HG03095 (cell line): ENCODE results near the gene ZDHHC7.

ENCODE experiments used
- ATAC-seq: cut with Tn5 transposase; IDR thresholded peaks from one replicate; pipeline ENCODE4 v1.9.1; 2021; ENCODE audit warnings: moderate library complexity; ENCODE audit not compliant: unreplicated experiment

ZDHHC7 gene

GRCh38 chr16:84970447-84971127, 40.7 kb downstream of the ZDHHC7 start:
- ATAC-seq: no peak

DNA sequence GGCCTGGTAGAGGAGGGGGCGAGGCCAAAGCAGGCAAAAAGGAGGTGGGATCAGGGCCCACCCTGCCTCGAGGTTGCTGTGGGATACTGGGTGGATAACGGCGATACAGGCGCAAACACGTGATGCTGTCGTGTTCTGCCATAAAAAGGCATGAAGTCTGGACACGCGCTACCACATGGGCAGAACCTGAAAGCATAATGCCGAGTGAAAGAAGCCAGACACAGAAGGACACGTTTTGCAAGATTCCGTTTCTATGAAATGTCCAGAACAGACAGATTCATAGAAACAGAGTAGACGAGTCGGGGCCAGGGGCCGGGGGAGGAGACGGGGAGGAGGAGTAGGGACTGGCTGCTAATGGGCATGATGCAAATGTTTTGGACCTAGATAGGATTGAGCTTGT, 43.5 kb downstream of the ZDHHC7 start:
- ATAC-seq: no peak

DNA sequence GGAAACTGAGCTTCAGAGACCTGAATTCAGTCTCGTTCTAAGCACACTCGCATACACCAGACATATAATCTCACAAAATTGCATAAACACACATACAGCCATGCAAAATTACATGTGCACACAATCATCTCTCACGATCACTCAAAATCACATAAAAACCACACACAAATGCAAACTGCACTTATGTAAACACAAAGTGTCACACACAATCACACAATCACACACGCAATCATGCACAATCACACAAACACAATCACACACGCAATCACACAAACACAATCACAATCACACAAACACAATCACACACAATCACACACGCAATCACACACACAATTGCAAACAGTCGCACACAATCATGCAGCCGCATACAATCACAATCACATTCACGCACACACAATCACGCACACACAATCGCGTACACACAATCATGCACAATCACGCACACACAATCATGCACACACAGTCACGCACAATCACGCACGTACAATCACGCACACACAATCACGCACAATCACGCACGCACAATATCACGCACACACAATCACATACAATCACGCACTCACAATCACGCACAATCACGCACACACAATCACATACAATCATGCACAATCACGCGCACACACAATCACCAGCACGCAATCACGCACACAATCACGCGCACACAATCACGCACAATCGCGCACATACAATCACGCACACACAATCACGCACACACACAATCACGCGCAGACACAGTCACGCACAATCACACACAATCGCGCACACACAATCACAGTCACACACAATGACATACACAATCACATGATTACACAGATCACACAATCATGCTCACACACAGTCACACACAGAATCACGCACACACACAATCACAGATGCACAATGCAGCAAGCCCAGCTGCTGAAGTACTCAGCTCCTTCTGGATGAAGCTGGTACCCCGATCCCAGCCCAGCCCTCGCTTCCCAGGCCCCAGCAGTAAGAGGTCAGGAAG, 45.6 kb downstream of the ZDHHC7 start:
- ATAC-seq: no peak

- ATAC-seq: no peak
Measured at GRCh38 chr16:84964386-84965128, 46.8 kb downstream of the ZDHHC7 start.

DNA sequence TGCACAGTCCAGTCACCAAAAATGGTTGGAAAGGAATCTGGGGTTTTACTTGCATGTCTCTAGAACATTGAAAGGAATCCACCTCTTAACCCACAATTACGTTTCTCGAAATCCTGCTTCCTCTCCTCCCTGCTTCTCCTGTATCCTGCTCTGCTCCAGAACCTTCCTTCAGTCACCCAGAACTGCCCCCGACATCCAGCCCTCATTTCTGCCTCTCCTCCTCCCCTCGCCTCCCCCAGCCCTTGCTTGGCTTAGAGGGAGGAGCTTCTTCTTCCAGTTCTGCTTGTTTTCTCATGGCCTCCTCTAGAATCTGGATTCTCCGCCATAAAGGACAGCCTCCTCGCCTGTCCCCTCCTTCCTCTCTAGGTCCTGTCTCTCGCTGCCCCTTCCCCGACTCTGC, 48.3 kb downstream of the ZDHHC7 start:
- ATAC-seq: no peak

DNA sequence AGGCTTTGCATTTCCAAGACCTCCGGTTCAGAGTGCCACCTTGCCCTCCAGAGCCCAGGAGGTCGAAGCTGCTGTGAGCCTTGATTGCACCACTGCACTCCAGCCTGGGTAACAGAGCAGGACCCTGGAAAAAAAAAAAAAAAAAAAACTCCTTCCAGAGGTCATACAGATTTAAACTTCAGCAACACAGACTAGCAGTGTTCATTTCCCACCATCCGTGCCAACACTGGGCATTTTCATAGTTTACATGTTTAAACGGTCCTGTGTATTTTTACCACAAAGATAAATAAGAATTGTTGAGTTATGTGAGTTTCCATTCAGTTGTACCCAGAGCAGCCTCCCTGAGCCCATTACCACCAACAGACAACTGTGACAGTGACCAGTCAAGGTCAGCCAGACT, 50.4 kb downstream of the ZDHHC7 start:
- ATAC-seq: no peak

- no peak for ATAC-seq
Measured at GRCh38 chr16:84959784-84960417, 51.4 kb downstream of the ZDHHC7 start.

DNA sequence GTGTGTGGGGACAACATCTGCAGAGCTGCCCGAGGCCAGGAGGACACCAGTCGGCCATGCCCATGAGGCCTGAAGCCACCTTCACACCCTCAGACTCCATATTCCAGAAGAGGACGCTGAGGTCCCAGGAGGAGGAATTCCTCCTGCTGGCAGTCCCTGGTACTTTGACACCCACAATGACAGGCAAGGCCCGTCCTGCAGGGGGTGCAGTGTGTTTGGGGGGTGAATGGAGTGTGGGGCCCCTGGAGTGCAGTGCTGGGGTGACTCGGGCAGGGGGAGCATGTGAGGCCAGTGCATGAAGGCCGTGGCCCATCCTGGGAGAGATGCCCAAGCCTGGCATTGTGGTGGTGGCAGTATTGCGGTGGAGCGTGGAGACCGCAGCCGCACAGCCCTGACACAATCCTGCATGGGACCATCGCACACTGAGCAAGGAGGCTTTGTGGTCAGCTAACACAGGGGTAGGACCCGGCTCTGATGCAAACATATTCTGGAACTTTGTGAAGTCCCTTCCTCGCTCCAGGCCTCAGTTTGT, 52.2 kb downstream of the ZDHHC7 start:
- ATAC-seq: no peak

- ATAC-seq: no peak
Measured at GRCh38 chr16:84957792-84958191, 53.5 kb downstream of the ZDHHC7 start.

GRCh38 chr16:84957192-84957591, 54.1 kb downstream of the ZDHHC7 start:
- ATAC-seq: no peak

DNA sequence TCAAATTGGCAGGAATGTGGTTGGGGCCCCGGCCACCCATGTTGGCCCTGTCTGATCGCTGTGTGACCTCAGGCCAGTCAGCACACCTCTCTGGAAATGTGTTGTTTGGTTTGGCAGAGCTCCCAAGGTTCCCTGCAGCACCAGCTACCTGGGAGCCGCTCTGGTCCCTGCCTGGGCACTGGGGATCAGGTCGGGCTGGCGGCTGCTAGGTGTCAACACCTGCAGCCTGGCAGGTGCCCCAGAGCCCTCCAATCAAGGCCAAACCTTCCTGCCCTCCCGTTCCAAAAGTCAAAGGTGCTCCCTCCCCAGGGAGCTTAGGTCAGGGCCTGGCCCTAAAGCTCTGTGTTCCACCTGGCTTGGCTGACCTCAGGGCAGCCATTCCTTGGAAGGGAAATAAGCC, 55.9 kb downstream of the ZDHHC7 start:
- ATAC-seq: no peak

DNA sequence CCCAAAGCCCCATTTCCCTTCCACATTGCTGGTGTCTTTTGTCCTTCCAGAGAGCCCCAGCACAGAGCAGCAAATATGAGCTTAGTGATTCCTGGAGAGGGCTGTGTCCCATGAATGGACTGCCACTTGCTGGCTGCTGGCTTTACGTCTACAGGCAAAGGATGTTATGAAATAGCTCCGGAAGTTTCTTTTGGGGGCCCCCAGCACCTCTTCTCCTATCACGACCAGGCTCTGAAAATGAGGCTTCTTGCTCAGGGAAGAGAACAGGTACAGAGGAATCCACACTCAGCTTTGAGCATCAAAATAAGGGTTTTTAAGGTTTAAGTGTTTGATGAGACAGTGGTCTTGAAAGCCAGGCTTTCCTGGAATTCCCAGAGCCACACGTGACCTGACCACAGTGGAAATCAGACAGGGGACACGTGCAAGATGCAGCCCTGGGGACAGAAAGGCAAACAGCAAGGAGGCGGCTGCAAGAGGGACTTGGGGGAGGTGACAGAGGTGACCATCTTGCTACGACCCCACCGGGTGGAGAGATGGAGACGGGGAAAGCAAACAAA, 58.1 kb downstream of the ZDHHC7 start:
- no peak for ATAC-seq

DNA sequence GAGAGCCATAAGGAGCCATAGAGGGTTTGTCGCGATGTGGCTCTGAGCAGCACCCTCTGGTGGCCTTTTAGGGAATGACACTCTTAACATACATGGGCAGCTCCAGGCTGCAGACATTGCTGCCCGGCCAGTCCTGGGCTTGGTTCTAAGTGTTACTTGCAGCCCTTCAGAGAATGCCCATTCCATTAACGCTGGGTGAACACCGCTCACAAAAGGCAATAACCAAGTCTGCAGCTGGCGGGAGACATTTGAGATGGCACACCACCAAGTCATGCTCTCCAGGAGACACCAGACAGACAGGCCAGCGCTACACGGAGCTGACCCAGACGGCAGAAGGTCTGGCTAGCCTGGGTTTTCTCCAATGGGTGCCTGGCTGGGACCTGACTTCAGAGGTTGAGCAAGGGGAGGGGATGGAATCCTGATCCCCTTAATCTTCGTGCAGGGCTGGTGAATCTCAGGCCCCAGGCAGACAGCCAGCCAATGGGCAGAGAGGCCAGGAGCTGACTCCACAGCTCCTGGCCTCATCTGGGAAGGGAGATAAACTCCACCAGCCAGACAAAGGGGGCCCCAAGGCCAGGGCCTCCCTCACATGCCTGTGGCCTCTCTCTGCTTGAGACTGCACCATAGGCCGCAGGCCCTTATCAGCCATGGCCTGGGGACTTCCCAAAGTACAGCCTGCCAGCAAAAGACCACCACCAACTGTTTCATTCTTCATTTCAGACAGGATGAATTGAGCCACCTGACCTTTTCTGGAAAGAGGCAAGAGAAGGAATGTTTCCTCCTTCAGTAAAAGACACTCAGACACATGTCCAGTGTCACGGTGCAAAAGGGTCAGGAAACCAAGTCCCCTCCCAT, 58.8 kb downstream of the ZDHHC7 start:
- no peak for ATAC-seq

DNA sequence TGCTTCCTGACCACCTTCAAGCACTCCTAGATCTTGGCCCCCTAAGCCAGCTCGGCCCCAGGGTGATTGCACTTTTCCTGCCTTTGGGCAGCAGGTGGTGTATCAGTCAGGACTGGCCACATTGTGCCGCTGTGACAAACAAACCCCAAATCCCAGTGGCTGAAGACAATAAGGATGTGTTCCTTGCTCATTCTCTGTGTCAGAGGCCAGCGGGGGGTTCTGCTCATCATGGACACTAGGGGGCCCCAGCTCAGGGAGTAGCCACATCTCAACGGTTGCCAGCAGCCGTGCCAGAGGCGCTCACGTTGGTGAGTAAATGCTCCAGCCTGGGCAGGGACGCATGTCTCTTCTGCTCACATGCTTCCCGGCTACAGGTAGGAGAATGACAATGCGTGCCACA, 60.4 kb downstream of the ZDHHC7 start:
- no peak for ATAC-seq

DNA sequence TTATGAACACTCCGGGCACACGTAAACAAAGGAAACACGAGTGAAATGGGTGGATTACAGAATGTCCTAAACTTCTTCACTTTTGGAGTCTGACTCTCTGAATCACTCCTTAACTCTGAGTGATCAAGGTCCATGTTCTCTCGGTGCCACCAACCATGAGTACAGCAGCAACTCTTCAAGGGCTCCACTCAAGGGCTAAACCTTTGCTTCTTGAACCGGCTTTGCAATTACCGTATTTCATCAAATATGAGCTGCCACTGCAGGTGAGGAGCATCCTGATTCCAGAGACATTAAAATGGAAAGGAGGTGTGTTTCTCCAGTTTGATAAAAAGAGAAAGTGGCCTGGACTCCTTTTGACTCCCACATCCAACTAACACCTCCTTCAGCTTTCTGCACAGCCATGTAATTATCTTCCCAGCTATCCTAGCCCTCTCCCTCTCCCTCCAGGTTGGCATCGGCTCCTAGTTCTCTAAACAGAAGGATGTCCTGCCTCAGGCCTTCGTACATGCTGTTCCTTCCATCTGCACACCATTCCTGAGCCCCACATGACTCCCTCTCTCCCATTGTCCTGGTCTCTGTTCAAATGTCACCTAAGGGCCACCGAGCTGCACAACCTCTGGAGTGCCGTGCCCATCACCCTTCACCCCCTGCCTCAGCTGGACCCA, 61.4 kb downstream of the ZDHHC7 start:
- ATAC-seq: no peak

DNA sequence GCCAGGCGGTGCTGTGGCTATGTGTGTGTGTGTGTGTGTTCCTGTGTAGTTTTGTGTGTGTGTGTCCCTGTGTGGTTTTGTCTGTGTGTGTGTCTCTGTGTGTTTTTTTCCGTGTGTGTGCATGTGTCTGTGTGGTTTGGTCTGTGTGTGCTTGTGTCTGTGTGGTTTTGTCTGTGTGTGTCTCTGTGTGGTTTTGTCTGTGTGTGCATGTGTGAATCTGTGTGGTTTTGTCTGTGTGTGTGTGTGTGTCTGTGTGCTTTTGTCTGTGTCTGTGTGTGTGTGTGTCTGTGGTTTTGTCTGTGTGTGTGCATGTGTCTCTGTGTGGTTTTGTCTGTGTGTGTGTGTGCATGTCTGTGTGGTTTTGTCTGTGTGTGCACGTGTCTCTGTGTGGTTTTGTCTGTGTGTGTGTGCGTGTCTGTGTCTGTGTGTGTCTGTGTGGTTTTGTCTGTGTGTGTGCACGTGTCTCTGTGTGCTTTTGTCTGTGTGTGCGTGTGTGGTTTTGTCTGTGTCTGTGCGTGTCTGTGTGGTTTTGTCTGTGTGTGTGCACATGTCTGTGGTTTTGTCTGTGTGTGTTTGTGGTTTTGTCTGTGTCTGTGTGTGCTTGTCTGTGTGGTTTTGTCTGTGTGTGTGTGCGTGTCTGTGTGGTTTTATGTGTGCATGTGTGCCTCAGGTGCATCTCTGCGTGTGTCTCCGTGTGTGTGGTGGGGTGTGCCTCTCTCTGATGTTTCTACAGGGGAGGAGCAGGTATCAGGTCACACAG, 62.3 kb downstream of the ZDHHC7 start:
- ATAC-seq: no peak

DNA sequence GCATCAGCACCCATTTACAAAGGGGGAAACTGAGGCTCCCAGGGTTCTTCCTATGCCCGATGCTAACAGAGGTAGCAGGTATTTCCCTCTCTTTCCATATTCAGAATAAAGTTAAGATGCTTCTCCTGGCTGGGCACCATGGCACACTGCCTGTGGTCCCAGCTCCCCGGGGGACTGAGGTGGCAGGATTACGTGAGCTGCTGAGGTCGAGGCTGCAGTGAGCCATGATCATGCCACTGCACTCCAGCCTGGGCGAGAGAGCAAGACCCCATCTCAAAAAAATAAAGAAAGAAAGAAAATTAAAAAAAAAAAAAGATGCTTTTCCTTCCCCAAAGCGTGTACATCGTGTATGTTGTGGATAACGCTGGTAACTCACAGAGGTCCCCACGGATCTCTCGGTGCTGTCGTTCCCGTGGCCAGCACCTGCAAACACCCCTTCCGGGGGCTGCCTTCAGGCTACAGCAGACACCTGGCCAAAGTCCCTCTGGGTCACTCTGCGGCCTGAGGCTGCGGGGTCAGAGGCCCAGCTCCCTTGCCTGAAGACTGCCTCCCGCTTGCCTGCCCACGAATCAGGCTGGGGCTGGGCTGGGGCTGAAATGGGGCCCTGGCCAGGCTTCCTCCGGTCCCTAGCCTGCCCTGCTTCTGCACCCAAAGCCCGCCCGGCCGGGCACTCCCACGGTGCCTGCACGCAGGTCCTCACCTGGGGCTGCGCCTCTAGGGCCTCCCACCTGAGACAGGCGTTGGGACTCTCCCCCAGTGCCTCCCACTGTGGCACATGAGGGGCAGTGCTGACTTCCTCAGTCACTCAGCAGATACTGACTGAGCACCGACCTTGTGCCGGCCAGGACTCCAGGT, 63.1 kb downstream of the ZDHHC7 start:
- no peak for ATAC-seq
